ENCODE measurements around the gene IFNA2. TPM values are rescaled to one million over a fixed set of nuclear protein-coding genes. Genes with fewer than 3 reads are reported as not detected.

The IFNA2 gene
- total and polyA plus RNA-seq, 2 of the 4 experiments (the other 2 are of a cell fraction) = not detected

DNA sequence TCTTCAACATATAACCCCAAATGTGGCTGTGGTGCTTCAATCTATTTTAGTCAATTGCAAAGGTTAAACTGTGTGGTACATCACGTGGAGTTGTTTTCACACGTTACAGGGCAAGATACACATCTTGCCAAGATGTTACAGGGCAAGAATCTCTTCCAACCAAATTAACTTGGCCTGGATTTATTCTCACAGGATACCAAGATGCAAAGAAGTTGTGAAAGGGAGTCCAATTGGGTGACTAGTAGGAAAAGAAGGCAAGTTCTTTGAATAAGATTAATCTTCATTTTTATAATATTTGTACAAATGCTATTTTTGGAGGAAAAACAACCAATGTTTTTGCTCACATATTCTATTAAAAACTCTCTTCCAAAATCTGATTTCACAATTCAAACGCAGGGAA, 18.9 kb upstream of the IFNA2 start:
- Histone ChIP-seq H3K9me1 (ENCODE audit: insufficient read depth, low read length) (no peaks in the 10 kb centered on the region), H2BK120ac (ENCODE audit: low read depth, low read length) (no peak overlapping the region), H2BK5ac (ENCODE audit: low read depth, low read length, poor library complexity, severe bottlenecking) (no peak overlapping the region), H4K91ac (ENCODE audit: insufficient read depth, low read depth, low read length) (no peak overlapping the region), H3K23ac (ENCODE audit: low read depth, low read length) (no peak overlapping the region), H2AK9ac (replicated peaks; ENCODE audit: low read depth, low read length, poor library complexity) (no peak overlapping the region), H3K9me3 (ENCODE audit: control insufficient read depth, insufficient read depth, low read length) (no peaks in the 10 kb centered on the region), H3K56ac (ENCODE audit: extremely low read depth, insufficient read depth, low read length) (no peak overlapping the region), H3K4ac (ENCODE audit: low read depth, low read length) (no peak overlapping the region), H3K4me3 (ENCODE audit: insufficient read depth, low read depth, low read length) (no peak overlapping the region), H3K27ac (ENCODE audit: insufficient read depth, low read length) (no peak overlapping the region), H2BK20ac (ENCODE audit: low read depth, low read length) (no peak overlapping the region), H2AFZ (replicated peaks; ENCODE audit: low read length, poor library complexity) (no peak overlapping the region), H4K20me1 (ENCODE audit: insufficient read depth, low read length) (no peaks in the 10 kb centered on the region), H2AK5ac (ENCODE audit: low read depth, low read length) (no peak overlapping the region), H3K4me1 (ENCODE audit: control insufficient read depth, insufficient read depth, low read length) (no peaks in the 10 kb centered on the region), H3K36me3 (ENCODE audit: control insufficient read depth, insufficient read depth, low read length) (no peaks in the 10 kb centered on the region), H3K14ac (replicated peaks; ENCODE audit: low read depth, low read length) (no peak overlapping the region), H3K79me1 (ENCODE audit: low read depth in 1 of 2, low read length in 2 of 2) (no peaks in the 10 kb centered on the region), H3K18ac (ENCODE audit: low read depth, low read length) (no peak overlapping the region), H3K4me2 (ENCODE audit: low read depth, low read length) (no peak overlapping the region), H3K9ac (ENCODE audit: low read depth, low read length) (no peak overlapping the region), H2BK15ac (ENCODE audit: low read depth, low read length) (no peak overlapping the region), H4K5ac (ENCODE audit: low read depth, low read length) (no peak overlapping the region), H4K8ac (ENCODE audit: low read depth in 2 of 2, low read length in 2 of 2) (no peak overlapping the region), H3K27me3 (ENCODE audit: control insufficient read depth, insufficient read depth, low read length) (peaks cover 40% of the 10 kb centered on the region)
- ATAC-seq (ENCODE audit: low read depth) (no peak), DNase-seq (no peak)
- ChIA-PET POLR2A (ENCODE audit: unreplicated experiment) (no interaction called here), CTCF (no interaction called here)
- BruUV-seq (replicated peaks) = no TSS peak
- in situ Hi-C loops (cut with MboI; ENCODE audit: low sequenced_read_pairs) (no loop called here), dilution Hi-C loops (cut with HindIII; ENCODE audit: low sequenced_read_pairs, unreplicated experiment) (no loop called here), intact Hi-C loops (cut with micrococcal nuclease) (no loop called here)
- no peak for TF ChIP-seq BHLHE40 (IDR thresholded peaks at IDR 0.05; ENCODE audit: low read depth, low read length)
- no peak for TF ChIP-seq MAZ (IDR thresholded peaks at IDR 0.05; ENCODE audit: borderline replicate concordance, low read depth, low read length)
- WGBS, 2 experiments (ENCODE audit: extremely low coverage in 2 of 2, insufficient read length in 1 of 2) = no CpG with 5 or more reads among the region's 3 CpGs
